Middle frontal gyrus (tissue), 1 donor: ENCODE results near the gene CST1.

Experiments used
- DNase-seq: peaks from one replicate; pipeline ENCODE4 v3.0.0-alpha.2; 2015; ENCODE audit warnings: low spot score; ENCODE audit errors: extremely low spot score

The CST1 gene

GRCh38 chr20:23710771-23711170, 40.0 kb downstream of the CST1 start:
- no peak for DNase-seq

GRCh38 chr20:23705895-23706294, 44.8 kb downstream of the CST1 start:
- DNase-seq = no peak

GRCh38 chr20:23702021-23702420, 48.7 kb downstream of the CST1 start:
- DNase-seq = no peak

GRCh38 chr20:23700931-23701330, 49.8 kb downstream of the CST1 start:
- no peak for DNase-seq

GRCh38 chr20:23697947-23698346, 52.8 kb downstream of the CST1 start:
- no peak for DNase-seq
